G401 (cell line): Measurements from ENCODE around the gene BPIFB4. TPM values are rescaled to one million over a fixed set of nuclear protein-coding genes. Genes with fewer than 3 reads are reported as not detected.
A peak's percentile ranks its signal among the peaks of the same experiment; 100 is the strongest.
"Not testable (repeated sequence)": the region's sequence is repeated elsewhere in the genome, so short reads cannot be mapped to it uniquely, and the experiment has no call there.

Experiments
- DNase-seq: peaks from one replicate; pipeline ENCODE4 v3.0.0-alpha.2; 2015; ENCODE audit warnings: low spot score
- in situ Hi-C: cut with HindIII; loops from 2 replicates; pipeline ENCODE4 v1.10.0; 2016; ENCODE audit warnings: low sequenced_read_pairs, mixed read lengths
- total RNA-seq: library from RNA; depleted of rRNA; stranded (reverse); fragments of >200 nt; shearing (Covaris generic); gene quantifications from 2 replicates; pipeline ENCODE4 v1.2.3, GENCODE V29; 2014

The BPIFB4 gene
- total RNA-seq, 1 experiment from 2014 or later, result not detected

DNA sequence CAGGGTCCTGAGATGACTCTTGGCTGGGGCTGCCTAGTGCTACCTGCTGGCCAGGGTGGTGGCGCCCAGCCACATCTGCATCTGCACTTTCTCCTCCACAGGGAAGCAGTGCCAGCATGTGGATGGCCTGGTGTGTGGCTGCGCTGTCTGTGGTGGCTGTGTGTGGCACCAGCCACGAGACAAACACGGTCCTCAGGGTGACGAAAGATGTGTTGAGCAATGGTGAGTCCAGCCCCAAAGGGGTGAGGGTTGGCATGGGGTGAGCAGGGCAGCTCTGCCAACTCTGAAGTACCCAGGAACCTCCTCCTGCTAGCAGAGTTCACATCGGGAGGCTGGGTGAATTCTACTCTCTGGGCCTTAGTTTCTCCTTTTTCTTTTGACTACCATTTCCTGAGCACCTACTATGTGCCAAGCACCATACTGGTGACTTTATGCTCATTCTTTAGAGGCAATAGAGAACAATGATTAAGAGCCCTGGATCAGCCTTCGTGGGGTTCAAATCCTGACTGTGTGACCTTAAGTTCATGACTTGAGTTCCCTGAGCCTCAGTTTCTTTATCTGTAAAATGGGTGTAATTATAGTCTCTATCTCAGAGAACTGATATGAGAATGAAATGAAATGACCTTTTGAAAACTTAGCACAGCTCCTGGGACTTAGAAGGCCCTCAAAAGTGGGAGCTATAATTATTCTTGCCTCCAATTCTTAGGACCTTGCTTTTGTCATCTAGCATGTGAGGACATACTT is 2.1 kb downstream of the BPIFB4 start:
- no peak for DNase-seq
- in situ Hi-C loops, result no loop called here

DNA sequence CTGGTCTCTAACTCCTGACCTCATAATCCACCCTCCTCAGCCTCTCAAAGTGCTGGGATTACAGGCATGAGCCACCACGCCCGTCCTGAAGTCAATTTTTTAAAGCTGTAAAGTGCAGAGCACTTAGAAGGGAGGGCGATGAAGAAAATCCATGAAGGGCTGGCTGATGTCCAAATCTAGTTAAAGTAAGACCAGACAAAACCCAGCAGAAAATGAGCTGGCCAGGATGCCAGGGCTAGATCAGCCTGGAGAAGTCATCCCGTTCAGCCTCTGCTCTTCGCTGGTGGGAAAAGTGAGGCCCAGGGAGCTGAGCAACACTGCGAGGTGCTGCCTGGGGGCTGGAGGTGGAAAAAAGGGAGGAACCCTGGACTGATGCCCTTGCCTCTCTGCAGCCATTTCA is 3.1 kb downstream of the BPIFB4 start:
- in situ Hi-C loops, result no loop called here
- no peak for DNase-seq

DNA sequence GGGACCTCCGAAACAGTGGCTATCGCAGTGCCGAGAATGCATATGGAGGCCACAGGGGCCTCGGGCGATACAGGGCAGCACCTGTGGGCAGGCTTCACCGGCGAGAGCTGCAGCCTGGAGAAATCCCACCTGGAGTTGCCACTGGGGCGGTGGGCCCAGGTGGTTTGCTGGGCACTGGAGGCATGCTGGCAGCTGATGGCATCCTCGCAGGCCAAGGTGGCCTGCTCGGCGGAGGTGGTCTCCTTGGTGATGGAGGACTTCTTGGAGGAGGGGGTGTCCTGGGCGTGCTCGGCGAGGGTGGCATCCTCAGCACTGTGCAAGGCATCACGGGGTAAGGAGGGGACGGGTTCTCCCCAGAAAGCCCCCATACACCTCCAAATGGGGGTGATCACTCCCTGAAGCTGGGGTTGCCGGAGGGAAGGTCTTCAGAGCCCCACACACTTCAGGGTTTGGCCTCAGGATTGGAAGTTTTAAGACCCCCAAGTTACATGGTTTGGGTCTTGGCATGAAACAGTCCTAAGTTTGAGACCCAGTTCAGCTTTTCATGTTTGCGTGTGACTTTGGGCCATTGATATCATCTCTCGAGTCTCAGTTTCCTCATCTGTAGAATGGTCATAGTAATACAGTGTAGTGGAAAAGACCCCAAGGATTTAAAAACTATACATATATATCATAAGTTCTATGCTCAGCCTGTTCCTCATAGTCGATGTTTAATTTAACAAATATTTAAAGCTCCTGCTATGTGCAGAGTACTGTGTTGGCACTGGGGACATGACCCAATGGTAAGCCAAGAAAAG is 4.3 kb downstream of the BPIFB4 start:
- no peak for DNase-seq
- in situ Hi-C loops, result no loop called here

DNA sequence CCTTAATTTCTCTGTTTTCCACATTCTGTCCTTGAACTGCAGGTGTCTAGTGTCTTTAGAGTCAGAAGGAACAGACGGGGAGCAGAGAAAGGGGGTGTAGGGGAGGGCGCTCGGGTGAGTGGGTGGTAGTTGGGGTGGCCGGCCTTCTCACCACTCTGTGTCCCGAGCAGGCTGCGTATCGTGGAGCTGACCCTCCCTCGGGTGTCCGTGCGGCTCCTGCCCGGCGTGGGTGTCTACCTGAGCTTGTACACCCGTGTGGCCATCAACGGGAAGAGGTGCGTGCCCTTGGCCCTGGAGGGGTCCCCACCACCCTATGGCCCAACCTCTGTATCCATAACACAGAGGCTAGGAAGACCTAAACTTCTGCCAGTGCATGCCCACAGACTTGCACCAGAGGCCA is 5.3 kb downstream of the BPIFB4 start:
- in situ Hi-C loops, result no loop called here
- no peak for DNase-seq

DNA sequence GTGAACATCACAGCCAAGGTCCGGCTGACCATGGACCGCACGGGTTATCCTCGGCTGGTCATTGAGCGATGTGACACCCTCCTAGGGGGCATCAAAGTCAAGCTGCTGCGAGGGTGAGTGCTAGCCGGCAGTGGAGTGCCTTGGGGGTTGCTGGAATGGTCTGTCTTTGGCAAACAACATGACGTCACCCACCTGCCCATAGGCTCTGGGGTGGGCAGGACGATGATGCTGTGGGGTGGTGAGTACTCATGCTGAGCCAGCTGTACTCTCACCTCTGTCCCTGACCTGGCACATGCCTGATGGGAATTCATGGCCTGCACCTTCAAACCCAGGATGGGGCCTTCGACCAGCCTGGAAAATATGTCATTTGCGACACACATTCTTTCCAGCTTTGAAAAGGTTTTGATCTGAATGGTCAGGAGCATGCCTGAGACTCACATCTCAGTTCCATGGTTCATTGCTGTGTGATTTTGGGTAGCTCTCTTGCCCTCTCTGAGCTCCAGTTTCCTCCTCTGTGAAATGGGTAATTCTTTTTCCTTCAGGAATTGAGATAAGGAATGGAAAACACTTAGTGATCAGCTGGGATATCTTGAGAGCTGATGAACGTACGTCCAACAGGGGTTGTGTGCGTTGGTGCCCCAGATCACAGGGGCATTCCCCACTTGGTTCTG is 6.7 kb downstream of the BPIFB4 start:
- in situ Hi-C loops, result no loop called here
- DNase-seq, result no peak

DNA sequence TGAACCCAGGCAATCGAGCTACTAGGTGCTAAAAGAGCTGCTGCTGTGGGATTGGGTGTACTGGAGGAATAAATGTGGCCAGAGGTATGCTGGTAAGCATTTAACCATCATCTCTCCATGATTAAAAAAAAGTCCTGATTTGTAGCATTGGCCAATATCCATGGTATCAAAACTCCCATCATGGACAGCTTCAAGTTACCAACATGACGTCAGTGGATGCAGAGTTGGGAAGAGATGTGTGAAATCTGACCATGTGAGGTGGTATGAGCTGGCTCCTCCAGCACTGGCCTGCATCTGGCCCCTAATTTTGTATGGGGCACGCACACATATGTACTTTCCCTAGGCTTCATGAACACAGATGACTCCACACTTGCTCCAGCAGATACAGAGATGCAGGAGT is 11.7 kb downstream of the BPIFB4 start:
- DNase-seq, result no peak
- in situ Hi-C loops, result no loop called here

DNA sequence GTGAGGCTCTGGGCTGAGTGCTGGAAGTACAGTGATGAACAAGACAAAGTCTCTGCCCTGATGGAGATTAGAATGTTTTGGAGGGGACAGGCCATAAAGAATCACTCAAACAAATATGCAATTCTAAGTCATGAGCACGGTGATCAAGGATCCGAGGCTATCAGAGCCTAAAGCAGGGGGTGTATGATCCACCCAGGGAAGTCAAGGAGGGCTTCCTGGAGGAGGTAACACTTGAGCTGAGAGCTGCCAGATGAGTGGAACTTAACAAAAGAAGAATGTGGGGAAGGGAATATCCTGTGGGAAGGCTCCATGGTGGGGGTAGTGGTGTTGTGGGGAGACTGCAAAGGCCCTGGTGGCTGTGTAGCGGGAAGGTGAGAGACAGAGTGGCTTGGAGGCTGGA is 12.2 kb downstream of the BPIFB4 start:
- in situ Hi-C loops, result no loop called here
- DNase-seq, result no peak

DNA sequence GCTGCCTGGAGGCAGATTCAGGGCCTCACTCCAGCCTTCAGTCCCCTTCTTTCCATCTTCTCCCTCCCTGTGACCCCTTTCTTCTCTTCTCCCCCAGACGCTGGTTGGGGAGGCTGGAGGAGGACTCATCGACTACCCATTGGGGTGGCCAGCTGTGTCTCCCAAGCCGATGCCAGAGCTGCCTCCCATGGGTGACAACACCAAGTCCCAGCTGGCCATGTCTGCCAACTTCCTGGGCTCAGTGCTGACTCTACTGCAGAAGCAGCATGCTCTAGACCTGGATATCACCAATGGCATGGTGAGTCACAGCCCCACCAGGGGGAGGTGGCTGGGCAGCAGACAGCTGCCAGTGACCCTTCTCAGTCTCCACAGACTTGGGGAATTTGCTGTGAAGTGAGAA is 12.9 kb downstream of the BPIFB4 start:
- in situ Hi-C loops, result no loop called here
- DNase-seq, result no peak

DNA sequence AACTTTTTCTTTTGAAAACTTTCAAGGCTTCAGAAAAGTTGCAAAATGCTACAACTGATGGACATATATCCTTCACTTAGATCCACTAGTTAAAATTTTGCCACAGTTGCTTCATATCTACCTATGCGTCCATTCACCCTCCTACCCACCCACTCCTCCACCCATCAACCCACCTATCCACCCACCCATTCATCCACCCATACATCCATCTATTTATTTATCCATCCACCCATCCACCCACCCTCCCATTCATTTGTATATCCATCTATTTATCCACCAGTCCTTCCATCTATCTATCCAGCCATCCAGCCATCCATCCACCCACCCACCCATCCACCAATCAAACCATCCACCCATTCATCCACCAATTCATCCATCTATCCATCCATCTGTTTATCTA is 13.6 kb downstream of the BPIFB4 start:
- in situ Hi-C loops, result no loop called here
- DNase-seq, result no peak

DNA sequence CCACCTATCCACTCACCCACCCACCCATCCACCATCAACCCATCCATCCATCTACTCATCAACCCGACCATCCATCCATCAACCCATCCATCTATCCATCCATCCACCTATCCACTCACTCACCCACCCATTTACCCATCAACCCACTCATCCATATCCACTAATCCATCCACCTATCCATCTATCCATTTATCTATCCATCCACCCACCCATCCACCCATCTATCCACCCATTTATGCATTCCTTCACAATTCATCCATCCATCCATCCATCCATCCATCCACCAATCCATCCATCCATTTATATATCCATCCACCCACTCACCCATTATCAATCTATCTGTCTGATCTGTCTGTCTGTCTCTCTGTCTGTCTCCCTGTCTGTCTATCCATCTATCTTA is 14.1 kb downstream of the BPIFB4 start:
- no peak for DNase-seq
- in situ Hi-C loops, result no loop called here

DNA sequence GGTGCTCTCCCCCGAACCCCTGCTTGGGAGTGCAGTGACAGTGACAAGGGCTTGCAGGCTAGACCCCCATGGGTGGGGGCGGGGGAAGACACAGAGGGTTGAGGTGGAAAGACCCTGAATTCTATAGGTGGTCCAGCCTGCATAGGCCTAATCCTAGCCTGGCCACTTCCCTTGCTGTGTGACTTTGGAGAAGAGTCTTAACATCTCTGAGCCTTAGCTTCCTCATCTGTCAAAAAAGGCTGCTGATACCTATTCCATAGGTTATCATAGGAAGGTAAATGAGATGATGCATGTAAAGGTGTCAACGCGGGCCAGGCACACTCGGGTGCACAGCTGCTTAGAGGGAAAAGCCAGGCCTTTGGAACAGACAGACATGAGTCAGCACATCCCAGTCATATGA is 15.8 kb downstream of the BPIFB4 start:
- in situ Hi-C loops, result no loop called here
- no peak for DNase-seq

DNA sequence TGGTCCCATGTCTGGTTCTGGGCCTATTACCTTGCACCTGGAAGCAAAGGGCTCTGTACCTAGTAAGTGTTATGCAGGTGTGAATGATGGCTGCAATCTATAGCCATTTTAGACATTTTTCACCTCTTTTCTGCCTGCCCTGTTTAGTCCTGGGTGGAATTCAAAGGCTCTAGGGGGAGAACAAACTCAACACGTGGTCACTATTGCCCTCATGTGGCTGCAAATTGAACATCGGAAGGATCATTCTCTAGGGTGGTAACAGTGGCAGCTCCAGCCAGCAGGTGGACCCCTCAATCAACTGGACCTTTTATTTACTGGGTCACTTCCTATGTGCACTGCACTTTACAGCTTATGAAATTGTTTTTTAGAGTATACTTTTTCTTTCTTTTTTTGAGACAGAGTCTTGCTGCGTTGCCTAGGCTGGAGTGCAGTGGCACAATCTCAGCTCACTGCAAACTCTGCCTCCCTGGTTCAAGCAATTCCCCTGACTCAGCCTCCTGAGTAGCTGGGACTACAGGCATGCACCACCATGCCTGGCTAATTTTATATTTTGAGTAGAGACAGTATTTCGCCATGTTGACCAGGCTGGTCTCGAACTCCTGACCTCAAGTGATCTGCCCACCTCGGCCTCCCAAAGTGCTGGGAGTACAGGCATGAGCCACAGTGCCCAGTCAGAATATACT is 16.6 kb downstream of the BPIFB4 start:
- peak; percentile 67 for DNase-seq
- in situ Hi-C loops, result not testable (repeated sequence)

DNA sequence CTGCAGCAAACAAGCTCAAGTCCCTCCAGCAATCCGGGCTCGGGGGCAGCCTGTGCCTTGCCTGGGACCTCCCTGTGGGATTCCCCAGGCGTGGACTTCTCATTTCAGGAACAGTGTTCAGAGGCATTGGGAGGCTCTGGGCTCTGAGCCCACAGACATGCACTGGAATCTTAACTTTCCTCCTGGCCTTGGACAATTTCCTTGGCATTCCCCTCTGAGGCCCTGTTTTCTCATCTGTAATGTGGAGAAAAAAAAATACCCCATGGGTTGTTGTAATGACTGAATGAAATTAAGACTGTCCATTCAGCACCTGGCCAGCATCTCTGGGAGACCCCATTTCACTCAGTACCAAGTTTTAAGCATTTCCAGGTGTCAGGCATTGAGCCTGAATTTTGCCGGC is 17.6 kb downstream of the BPIFB4 start:
- no peak for DNase-seq
- in situ Hi-C loops, result no loop called here

DNA sequence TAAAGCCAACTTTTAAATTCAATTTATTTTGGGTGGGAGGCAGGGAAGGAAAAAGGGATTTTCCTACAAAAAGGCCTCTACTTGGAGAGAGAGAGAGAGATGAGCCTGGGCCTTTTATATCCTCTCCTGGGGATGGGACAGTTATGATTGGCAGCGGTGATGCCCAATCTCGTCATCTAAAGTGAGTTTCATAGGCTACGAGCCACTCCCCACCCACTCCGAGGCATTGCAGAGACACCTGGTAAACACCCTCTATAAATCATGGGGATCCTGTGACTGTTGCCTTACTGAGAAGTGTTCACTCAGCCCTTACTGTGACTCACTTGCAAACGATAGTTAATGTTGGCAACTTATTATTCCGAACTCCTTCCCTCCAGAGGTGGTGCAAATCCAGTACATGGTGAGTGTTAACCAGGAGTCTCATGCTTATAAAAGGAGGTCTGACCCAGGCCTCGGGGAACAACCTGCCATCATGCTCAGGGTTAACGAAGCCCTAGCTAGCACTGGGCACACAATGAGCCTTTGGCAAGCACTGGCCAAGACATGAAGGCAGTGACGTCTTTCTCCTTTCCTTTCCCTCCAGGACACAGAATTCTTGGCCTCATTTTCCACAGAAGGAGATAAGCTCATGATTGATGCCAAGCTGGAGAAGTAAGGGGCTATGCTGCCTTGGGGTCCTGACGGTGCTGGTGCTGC is 20.5 kb downstream of the BPIFB4 start:
- DNase-seq, result no peak
- in situ Hi-C loops, result no loop called here

DNA sequence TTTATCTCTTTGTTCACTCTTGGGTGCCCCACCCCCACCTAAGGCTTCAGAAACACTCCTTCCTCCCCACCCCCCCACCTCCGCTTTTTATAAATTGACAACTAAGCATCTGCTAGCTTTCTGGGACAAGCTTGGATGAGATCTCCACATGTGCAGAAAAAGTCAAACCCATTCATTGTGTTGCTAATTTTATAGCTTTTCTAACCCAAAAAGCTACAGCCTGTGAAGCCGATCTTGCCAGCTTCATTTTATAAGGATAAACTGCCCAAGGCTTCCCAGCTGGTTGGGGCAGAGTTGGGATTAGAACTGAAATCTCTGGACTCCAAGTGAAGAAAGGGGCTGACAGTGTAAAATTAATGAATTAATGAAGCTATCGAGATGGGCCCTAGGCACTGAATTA is 24.1 kb downstream of the BPIFB4 start:
- DNase-seq, result no peak
- in situ Hi-C loops, result no loop called here

DNA sequence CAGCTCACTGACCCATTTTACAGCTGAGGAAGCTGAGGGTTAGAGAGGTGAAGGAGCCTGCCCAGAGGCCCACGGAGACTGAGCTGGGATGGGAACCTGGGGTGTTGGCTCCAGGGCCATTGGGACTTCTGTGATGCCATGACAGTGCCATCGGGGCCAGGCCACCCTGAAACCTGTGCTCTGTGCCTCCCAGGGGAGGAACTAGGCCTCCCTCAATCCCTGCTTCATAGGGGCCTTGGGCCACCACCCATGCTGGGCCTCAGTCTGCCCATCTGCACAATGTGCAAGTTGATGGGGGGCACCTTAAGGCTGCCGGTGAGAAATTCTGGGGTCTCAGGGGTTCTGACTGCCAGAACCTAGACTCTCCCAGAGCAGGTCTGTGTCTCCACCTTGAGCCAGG is 24.9 kb downstream of the BPIFB4 start:
- in situ Hi-C loops, result no loop called here
- DNase-seq, result no peak

DNA sequence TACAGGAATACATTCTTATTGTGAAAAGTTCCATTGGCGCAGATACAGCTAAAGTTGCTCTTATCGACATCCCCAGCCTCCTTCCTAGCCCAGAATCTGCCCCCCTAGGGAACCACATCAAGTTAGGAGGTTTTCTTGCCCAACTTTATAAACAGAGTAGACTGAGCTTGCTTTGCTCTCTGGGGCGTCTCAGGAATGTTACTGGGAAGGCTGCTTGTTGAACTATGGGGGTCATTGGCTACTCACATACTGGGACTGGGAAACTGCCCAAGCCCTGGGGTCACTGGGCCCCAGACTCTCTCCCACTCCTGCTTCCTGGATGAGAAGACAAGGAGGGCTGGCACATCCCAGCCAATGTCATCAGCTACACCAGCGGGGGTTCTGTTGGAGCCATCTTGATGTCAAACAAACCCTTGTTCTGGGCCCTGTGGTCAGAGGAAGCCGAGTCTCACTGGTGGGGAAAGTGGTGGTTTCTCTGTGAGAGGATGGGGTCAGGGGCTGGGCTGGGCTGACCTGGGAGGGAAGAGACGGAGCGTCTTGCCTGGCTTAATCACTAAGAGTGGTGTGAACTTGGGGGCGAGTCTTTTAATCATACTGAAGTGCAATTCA is 26.0 kb downstream of the BPIFB4 start:
- no peak for DNase-seq
- in situ Hi-C loops, result no loop called here

DNA sequence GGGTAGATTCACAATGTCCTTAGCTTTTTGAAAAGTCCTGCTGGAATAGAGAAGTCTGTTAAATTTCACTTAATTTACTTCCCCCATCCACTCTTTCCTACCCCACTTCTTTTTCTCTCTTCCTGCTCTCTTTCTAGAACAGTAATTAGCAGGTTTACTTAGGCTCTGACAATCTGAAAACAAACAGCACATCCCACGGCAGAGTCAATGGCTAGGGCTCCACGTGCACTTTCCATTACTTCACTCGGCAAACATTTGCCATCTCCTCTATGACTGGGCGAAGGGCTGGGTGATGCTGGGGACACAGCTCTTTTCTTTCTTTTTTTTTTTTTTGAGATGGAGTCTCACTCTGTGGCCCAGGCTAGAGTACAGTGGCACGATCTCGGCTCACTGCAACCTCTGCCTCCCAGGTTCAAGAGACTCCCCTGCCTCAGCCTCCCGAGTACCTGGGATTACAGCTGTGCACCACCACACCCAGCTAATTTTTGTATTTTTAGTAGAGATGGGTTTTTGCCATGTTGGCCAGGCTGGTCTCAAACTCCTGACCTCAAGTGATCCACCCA is 26.7 kb downstream of the BPIFB4 start:
- DNase-seq, in situ Hi-C loops: not testable (repeated sequence)

DNA sequence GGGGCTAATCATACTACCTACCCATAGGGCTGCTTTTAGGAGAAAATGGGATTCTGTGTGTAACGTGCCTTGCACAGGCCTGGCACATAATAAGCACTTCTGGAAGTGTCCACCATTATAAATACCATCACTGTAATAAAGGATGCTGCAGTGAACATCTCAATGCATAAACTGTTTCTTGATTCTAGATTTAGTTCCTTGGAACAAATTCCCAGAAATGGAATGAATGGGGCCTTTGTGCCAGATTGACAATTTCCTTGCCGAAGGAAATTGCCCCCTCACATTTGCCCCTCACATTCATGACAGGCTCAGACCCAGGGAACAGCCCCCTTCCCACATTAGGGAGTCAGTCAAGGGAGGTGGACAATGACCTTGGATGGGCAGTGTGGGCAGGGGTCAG is 29.2 kb downstream of the BPIFB4 start:
- in situ Hi-C loops, result no loop called here
- no peak for DNase-seq
